ENCODE results near the gene OSBPL2. TPM values are rescaled to one million over a fixed set of nuclear protein-coding genes. Genes with fewer than 3 reads are reported as not detected.

Gene OSBPL2
- total RNA-seq, 2 experiments from 2014 or later: 23.6 to 24.3 TPM

DNA sequence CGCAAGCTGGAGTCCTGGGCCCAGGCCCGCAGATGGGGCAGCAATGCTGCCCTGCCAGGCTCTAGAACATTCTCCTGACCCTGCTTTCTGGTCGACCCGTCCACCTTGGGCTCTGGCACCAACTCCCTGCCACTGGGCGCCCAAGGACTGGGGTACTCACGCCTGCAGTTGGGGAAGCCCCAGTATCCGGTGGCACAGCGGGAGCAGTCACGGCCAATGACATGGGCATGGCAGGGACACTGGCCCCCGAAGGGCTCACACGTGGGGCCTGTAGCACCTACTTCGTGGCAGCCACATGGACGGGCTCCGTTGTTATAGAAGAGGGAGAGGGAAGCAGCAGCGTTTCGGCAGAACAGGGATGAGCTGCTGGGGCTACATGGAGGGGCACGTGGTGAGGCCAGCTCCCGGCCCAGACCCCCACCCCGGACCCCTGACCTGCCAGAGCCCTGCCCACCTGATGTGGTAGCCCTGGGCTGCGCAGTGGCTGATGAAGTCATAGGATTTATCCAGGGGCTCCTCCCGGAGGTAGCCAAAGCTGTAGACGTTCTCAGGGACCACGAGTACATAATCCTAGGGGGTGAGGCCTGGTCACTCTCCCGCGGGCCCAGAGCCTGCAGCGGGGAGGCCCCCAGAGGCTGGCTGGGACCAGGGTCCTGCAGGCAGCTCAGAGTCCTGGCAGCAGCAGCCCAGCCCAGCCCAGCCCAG, 90.5 kb downstream of the OSBPL2 start:
- Mint-ChIP-seq H3K9me3 (no peaks in the 10 kb centered on the region), H3K4me1 (ENCODE audit: low read depth) (no peaks in the 10 kb centered on the region), H3K4me3 (no peak overlapping the region), H3K27me3 (no peaks in the 10 kb centered on the region), H3K36me3 (ENCODE audit: low read depth) (no peaks in the 10 kb centered on the region), H3K27ac (no peak overlapping the region)
- ChIA-PET POLR2A (interaction anchor here (0.8 kb wide), 1 partner anchor 85 kb away, joined by 3 read pairs; no protein-coding TSS in a partner anchor), CTCF (interaction anchor here (0.8 kb wide), 1 partner anchor 54 kb away, joined by 3 read pairs; no protein-coding TSS in a partner anchor)
- TF ChIP-seq, protein P1, sequence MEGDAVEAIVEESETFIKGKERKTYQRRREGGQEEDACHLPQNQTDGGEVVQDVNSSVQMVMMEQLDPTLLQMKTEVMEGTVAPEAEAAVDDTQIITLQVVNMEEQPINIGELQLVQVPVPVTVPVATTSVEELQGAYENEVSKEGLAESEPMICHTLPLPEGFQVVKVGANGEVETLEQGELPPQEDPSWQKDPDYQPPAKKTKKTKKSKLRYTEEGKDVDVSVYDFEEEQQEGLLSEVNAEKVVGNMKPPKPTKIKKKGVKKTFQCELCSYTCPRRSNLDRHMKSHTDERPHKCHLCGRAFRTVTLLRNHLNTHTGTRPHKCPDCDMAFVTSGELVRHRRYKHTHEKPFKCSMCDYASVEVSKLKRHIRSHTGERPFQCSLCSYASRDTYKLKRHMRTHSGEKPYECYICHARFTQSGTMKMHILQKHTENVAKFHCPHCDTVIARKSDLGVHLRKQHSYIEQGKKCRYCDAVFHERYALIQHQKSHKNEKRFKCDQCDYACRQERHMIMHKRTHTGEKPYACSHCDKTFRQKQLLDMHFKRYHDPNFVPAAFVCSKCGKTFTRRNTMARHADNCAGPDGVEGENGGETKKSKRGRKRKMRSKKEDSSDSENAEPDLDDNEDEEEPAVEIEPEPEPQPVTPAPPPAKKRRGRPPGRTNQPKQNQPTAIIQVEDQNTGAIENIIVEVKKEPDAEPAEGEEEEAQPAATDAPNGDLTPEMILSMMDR (IDR thresholded peaks at IDR 0.05): no peak
- no peak for DNase-seq
- intact Hi-C loops (cut with micrococcal nuclease): no loop called here
- ATAC-seq: no peak

DNA sequence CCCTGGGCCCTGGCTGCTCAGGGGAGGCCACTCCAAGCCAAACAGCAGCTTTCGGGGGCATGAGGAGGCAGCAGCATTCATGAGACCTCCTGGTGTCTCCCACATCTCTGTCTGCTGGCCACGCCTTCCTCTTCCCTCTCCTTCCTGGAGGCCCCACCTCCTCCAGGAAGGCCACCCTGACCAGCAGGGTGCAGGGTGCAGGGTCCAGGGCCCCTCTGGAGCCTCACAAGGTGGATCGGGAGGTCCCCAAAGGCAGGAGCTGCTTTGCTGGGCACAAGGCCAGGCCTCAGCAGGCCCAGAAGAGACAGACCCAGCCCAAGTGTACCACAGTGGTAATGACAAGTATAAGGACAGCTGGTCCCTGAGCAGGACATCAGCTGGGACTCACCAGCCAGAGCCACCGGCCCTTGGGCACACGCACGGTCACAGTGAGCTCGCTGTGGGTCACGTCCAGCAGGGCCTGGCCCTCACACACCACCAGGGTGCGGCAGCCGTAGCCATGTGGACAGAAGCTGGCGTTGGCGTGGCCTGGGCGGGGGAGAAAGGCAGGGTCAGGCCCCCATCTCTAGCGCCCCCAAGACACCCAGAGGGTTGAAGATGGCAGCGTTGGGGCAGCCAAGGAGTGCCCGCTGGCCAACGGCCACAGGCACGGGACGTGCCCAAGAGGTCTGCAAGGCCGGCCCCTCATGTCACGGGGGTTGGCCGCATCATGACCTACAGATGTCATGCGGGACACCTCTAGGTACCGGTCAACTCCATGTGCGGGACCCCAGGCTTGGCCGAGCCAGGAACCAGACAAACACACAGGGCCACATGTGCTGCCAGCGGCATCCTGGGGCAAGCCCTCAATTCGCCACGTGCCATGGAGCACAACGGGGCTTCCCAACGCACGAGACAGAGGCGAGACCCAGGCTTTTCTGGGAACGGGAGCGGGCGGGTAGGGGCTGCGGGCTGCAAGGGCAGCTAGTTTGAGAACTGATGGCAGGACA, 91.4 kb downstream of the OSBPL2 start:
- TF ChIP-seq, protein P1 (IDR thresholded peaks at IDR 0.05): no peak
- no peak for ATAC-seq
- H3K4me3 Mint-ChIP-seq: no peak overlapping the region
- no peak for DNase-seq
- intact Hi-C loops (cut with micrococcal nuclease): no loop called here
- H3K27me3 Mint-ChIP-seq: no peaks in the 10 kb centered on the region
- no peaks in the 10 kb centered on the region for H3K36me3 Mint-ChIP-seq (ENCODE audit: low read depth)
- ChIA-PET POLR2A (interaction anchor here (0.8 kb wide), 1 partner anchor 86 kb away, joined by 3 read pairs; no protein-coding TSS in a partner anchor), CTCF (no interaction called here)
- no peaks in the 10 kb centered on the region for H3K4me1 Mint-ChIP-seq (ENCODE audit: low read depth)
- no peaks in the 10 kb centered on the region for H3K9me3 Mint-ChIP-seq
- H3K27ac Mint-ChIP-seq: no peak overlapping the region

DNA sequence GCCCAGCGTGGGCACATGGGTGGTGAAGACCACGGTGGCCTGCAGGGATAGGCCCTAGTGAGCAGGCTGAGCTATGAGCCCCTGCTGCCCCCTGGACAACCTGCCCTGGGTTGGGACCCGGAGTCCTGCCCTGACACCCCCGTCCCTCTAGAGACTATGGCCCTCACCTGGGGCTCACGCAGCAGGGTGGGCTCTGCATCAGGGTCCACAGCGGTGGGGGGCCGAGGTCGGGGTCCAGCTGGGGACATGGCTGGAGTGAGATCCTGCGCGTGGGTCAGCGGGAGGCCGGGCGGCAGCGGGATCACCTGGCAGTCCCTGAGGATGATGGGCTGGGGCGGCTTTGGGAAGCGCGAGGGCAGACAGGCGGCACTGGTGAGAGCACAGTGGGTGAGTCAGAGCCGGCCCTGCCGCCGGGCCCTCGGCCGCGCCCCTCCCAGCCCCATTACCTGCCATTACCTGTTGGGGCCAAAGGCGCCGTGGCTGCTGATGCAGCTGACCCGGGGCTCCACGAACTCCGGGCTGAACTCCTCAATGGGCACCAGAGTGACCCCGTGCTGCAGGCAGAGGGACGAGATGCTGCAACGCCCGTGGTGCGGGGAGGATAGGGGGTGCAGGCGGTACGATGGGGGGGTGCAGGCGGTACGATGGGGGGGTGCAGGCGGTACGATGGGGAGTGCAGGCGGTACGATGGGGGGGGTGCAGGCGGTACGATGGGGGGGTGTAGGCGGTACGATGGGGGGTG, 92.4 kb downstream of the OSBPL2 start:
- Mint-ChIP-seq H3K36me3 (ENCODE audit: low read depth) (no peaks in the 10 kb centered on the region), H3K4me3 (no peak overlapping the region), H3K4me1 (ENCODE audit: low read depth) (no peaks in the 10 kb centered on the region), H3K27me3 (no peaks in the 10 kb centered on the region), H3K9me3 (no peaks in the 10 kb centered on the region), H3K27ac (no peak overlapping the region)
- no peak for DNase-seq
- TF ChIP-seq, protein P1 (IDR thresholded peaks at IDR 0.05): no peak
- ChIA-PET POLR2A (no interaction called here), CTCF (no interaction called here)
- ATAC-seq: no peak
- intact Hi-C loops (cut with micrococcal nuclease): no loop called here

DNA sequence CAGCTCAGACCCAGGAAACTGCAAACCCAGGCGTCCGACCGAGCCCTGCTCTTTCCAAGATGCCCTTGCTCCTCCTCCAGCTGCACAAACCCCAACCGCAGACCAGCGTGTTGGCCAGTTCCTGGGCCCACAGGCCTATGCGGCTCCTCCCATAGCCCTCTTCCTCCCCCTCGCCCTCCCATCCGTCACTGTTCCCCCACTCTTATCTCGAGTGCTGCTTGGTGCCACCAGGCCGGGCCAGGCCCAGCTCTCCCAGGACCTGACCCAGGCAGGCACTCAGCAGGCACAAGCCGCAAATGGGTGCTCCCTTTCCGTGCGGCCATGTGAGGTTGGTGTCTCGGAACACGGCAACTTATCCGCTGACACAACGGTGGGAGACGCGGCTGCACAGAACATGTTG, 93.0 kb downstream of the OSBPL2 start:
- intact Hi-C loops (cut with micrococcal nuclease): no loop called here
- no peak for DNase-seq
- Mint-ChIP-seq H3K4me3 (no peak overlapping the region), H3K36me3 (ENCODE audit: low read depth) (no peaks in the 10 kb centered on the region), H3K27me3 (no peaks in the 10 kb centered on the region), H3K27ac (no peak overlapping the region), H3K4me1 (ENCODE audit: low read depth) (no peaks in the 10 kb centered on the region), H3K9me3 (no peaks in the 10 kb centered on the region)
- ATAC-seq: no peak
- ChIA-PET POLR2A (no interaction called here), CTCF (no interaction called here)
- TF ChIP-seq, protein P1 (IDR thresholded peaks at IDR 0.05): no peak

All from activated CD8-positive, alpha-beta T cell treated with anti-CD3 and anti-CD28 coated beads for 36 hours (primary cell).